HepG2 (cell line): ENCODE data around the gene RPL41. TPM values are rescaled to one million over a fixed set of nuclear protein-coding genes. Genes with fewer than 3 reads are reported as not detected.

Experiments
- CC2D1A ChIP-seq: sonication (generic); formaldehyde crosslinking; IDR thresholded peaks from 2 replicates; pipeline ENCODE4 v1.8.1; 2023; ENCODE audit warnings: mild to moderate bottlenecking, missing genetic modification reagents
- FOSL2 ChIP-seq: sonication (generic); formaldehyde crosslinking; IDR thresholded peaks from 2 replicates; pipeline ENCODE4 v1.4.0; 2020; ENCODE audit warnings: missing genetic modification reagents
- GATAD1 ChIP-seq: IDR thresholded peaks from 2 replicates; pipeline ENCODE4 v1.6.1; 2016; ENCODE audit warnings: missing genetic modification reagents, missing compliant biosample characterization
- MAFF ChIP-seq: IDR thresholded peaks from 2 replicates; pipeline ENCODE4 v1.6.1; 2011; ENCODE audit warnings: low read depth, low read length, improper control_type of control experiment
- MATR3 ChIP-seq: sonication (generic); formaldehyde crosslinking; IDR thresholded peaks from 2 replicates; pipeline ENCODE4 v1.4.0; 2020; ENCODE audit warnings: missing genetic modification reagents
- NFYC ChIP-seq: IDR thresholded peaks from 2 replicates; pipeline ENCODE4 v1.6.1; 2016; ENCODE audit warnings: missing genetic modification reagents, missing compliant biosample characterization
- SIN3A ChIP-seq: IDR thresholded peaks from 2 replicates; pipeline ENCODE4 v1.6.1; 2011; ENCODE audit warnings: low read depth, mild to moderate bottlenecking, control low read depth, low read length, borderline replicate concordance
- ZFP1 ChIP-seq: IDR thresholded peaks from 2 replicates; pipeline ENCODE4 v1.6.1; 2016
- ZNF577 ChIP-seq: sonication (generic); formaldehyde crosslinking; IDR thresholded peaks from 2 replicates; pipeline ENCODE4 v1.4.0; 2020; ENCODE audit warnings: mild to moderate bottlenecking, low read depth, missing genetic modification reagents, borderline replicate concordance
- ZNF780A ChIP-seq: sonication (generic); formaldehyde crosslinking; IDR thresholded peaks from 2 replicates; pipeline ENCODE4 v1.8.0; 2022; ENCODE audit warnings: mild to moderate bottlenecking, missing genetic modification reagents, moderate library complexity
- polyA plus RNA-seq, 8 experiments: library from polyadenylated mRNA; depleted of rRNA in 3 of 8; stranded (reverse) in 7 of 8; unstranded in 1 of 8; fragments of >200 nt; fragmentation: Illumina TruSeq in 4 of 8; extraction: Trizol in 4 of 8; gene quantifications; 2 replicates each; pipeline versions ENCODE4 v1.2.1 to v1.2.3, GENCODE V29; 2011 to 2016; ENCODE audit warnings: low read depth in 4 of 8, missing spikeins in 1 of 8, mixed read lengths in 1 of 8; ENCODE audit not compliant: insufficient read depth in 1 of 8
- total RNA-seq, 5 experiments: library from RNA; depleted of rRNA; stranded (reverse); fragments of >200 nt; fragmentation: Illumina TruSeq; extraction: Trizol; gene quantifications; 2 replicates each; pipeline ENCODE4 v1.2.3, GENCODE V29; 2016; ENCODE audit warnings: low read depth in 1 of 5
- TF ChIP-seq, protein P1 (sequence below): sonication (generic); formaldehyde crosslinking; IDR thresholded peaks from 2 replicates; pipeline ENCODE4 v1.8.0; 2022; ENCODE audit warnings: mild to moderate bottlenecking, missing genetic modification reagents, moderate library complexity
- TF ChIP-seq, protein P2 (sequence below): sonication (generic); formaldehyde crosslinking; IDR thresholded peaks from 2 replicates; pipeline ENCODE4 v1.4.0; 2020; ENCODE audit warnings: missing genetic modification reagents
- TF ChIP-seq, protein P3 (sequence below): sonication (generic); formaldehyde crosslinking; IDR thresholded peaks from 2 replicates; pipeline ENCODE4 v1.9.0; 2021; ENCODE audit warnings: mild to moderate bottlenecking, missing genetic modification reagents
- TF ChIP-seq, protein P4 (sequence below): sonication (generic); formaldehyde crosslinking; IDR thresholded peaks from 2 replicates; pipeline ENCODE4 v1.4.0; 2020; ENCODE audit warnings: missing genetic modification reagents
- TF ChIP-seq, protein P5 (sequence below), 2 experiments: sonication (generic) in 1 of 2; formaldehyde crosslinking in 1 of 2; IDR thresholded peaks; 2 replicates each; pipeline versions ENCODE4 v1.5.1 to v1.6.1; 2011 to 2020; ENCODE audit warnings: borderline replicate concordance in 1 of 2, low read depth in 1 of 2, low read length in 1 of 2, mild to moderate bottlenecking in 1 of 2, missing genetic modification reagents in 1 of 2, moderate library complexity in 1 of 2

The RPL41 gene
- total and polyA plus RNA-seq, 2 of the 13 experiments (the other 11 are each of a cell fraction or from before 2014, with no cell fraction given), result 4,012 to 7,670 TPM

DNA sequence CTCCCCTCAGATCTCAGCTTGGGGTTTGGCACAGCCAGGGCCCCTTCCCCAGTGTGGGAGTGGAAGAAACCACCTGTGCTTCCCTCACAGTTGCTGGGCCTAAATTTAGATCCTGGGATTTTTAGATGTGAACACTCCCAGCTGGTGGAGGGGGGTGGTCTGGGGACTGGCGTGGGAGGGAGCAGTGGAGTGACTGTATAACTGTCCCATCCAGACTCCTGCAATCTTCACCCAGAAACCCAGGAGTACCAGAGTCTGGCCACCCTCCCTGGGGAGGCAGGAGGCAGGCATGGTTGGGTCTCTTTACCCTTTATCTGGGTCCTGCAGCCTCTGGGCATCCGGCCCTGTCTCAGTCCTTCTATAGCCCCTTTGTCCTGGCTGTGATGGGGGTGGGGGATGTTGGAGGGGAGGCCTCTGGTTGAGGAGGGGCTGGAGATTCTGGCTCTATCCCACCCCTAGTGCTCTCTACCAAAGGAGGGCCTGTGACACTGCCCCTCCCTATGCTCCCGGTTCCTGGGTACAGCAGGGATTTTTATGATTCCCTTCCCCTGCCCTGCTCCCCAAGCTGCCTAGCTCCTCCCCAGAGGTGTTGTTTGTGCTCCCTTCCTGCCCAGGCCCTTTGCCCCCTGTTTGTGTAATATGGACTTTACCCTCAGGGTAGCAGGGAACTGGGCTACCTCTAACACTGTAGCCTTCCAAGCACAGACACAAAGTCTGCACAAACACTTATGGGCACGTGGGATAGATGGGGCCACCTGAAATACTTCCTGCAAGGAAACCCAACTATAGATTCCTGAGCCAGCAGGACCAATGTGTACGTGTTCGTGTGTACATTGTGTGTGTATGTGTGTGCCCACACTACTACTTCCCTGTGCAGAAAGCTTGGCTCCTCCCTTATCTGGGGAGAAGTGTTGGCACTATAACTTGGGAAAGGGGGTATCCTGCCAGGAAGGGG lies 34.8 kb upstream of the RPL41 start (continued):
- TF ChIP-seq NFYC (CRISPR knock-in tag), result peak; percentile 53; the same call in 1 of the 2 replicates
- TF ChIP-seq, protein P1, sequence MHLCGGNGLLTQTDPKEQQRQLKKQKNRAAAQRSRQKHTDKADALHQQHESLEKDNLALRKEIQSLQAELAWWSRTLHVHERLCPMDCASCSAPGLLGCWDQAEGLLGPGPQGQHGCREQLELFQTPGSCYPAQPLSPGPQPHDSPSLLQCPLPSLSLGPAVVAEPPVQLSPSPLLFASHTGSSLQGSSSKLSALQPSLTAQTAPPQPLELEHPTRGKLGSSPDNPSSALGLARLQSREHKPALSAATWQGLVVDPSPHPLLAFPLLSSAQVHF (CRISPR knock-in tag), result peak; percentile 51; the same call in 1 of the 2 replicates
- TF ChIP-seq ZNF577 (CRISPR knock-in tag), result no peak
- peak; percentile 85 for TF ChIP-seq FOSL2 (CRISPR knock-in tag)
- TF ChIP-seq, protein P2, sequence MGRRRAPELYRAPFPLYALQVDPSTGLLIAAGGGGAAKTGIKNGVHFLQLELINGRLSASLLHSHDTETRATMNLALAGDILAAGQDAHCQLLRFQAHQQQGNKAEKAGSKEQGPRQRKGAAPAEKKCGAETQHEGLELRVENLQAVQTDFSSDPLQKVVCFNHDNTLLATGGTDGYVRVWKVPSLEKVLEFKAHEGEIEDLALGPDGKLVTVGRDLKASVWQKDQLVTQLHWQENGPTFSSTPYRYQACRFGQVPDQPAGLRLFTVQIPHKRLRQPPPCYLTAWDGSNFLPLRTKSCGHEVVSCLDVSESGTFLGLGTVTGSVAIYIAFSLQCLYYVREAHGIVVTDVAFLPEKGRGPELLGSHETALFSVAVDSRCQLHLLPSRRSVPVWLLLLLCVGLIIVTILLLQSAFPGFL (CRISPR knock-in tag), result no peak
- peak; percentile 46; the same call in 1 of the 2 replicates for TF ChIP-seq MAFF
- TF ChIP-seq, protein P3, sequence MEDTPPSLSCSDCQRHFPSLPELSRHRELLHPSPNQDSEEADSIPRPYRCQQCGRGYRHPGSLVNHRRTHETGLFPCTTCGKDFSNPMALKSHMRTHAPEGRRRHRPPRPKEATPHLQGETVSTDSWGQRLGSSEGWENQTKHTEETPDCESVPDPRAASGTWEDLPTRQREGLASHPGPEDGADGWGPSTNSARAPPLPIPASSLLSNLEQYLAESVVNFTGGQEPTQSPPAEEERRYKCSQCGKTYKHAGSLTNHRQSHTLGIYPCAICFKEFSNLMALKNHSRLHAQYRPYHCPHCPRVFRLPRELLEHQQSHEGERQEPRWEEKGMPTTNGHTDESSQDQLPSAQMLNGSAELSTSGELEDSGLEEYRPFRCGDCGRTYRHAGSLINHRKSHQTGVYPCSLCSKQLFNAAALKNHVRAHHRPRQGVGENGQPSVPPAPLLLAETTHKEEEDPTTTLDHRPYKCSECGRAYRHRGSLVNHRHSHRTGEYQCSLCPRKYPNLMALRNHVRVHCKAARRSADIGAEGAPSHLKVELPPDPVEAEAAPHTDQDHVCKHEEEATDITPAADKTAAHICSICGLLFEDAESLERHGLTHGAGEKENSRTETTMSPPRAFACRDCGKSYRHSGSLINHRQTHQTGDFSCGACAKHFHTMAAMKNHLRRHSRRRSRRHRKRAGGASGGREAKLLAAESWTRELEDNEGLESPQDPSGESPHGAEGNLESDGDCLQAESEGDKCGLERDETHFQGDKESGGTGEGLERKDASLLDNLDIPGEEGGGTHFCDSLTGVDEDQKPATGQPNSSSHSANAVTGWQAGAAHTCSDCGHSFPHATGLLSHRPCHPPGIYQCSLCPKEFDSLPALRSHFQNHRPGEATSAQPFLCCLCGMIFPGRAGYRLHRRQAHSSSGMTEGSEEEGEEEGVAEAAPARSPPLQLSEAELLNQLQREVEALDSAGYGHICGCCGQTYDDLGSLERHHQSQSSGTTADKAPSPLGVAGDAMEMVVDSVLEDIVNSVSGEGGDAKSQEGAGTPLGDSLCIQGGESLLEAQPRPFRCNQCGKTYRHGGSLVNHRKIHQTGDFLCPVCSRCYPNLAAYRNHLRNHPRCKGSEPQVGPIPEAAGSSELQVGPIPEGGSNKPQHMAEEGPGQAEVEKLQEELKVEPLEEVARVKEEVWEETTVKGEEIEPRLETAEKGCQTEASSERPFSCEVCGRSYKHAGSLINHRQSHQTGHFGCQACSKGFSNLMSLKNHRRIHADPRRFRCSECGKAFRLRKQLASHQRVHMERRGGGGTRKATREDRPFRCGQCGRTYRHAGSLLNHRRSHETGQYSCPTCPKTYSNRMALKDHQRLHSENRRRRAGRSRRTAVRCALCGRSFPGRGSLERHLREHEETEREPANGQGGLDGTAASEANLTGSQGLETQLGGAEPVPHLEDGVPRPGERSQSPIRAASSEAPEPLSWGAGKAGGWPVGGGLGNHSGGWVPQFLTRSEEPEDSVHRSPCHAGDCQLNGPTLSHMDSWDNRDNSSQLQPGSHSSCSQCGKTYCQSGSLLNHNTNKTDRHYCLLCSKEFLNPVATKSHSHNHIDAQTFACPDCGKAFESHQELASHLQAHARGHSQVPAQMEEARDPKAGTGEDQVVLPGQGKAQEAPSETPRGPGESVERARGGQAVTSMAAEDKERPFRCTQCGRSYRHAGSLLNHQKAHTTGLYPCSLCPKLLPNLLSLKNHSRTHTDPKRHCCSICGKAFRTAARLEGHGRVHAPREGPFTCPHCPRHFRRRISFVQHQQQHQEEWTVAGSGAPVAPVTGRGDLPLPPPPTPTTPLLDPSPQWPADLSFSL (CRISPR knock-in tag), result peak; percentile 97
- TF ChIP-seq, protein P4, sequence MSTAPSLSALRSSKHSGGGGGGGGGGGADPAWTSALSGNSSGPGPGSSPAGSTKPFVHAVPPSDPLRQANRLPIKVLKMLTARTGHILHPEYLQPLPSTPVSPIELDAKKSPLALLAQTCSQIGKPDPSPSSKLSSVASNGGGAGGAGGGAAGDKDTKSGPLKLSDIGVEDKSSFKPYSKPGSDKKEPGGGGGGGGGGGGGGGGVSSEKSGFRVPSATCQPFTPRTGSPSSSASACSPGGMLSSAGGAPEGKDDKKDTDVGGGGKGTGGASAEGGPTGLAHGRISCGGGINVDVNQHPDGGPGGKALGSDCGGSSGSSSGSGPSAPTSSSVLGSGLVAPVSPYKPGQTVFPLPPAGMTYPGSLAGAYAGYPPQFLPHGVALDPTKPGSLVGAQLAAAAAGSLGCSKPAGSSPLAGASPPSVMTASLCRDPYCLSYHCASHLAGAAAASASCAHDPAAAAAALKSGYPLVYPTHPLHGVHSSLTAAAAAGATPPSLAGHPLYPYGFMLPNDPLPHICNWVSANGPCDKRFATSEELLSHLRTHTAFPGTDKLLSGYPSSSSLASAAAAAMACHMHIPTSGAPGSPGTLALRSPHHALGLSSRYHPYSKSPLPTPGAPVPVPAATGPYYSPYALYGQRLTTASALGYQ (CRISPR knock-in tag), result peak; percentile 92
- peak; percentile 87; the same call in 1 of the 2 replicates for TF ChIP-seq ZNF780A (CRISPR knock-in tag)
- peak; percentile 55; the same call in 1 of the 2 replicates for TF ChIP-seq SIN3A
- peak; percentile 80 for TF ChIP-seq GATAD1
- TF ChIP-seq, protein P5, sequence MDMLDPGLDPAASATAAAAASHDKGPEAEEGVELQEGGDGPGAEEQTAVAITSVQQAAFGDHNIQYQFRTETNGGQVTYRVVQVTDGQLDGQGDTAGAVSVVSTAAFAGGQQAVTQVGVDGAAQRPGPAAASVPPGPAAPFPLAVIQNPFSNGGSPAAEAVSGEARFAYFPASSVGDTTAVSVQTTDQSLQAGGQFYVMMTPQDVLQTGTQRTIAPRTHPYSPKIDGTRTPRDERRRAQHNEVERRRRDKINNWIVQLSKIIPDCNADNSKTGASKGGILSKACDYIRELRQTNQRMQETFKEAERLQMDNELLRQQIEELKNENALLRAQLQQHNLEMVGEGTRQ (IDR thresholded peaks at IDR 0.05; ENCODE audit: low read depth, low read length), result peak; percentile 82
- TF ChIP-seq, protein P5 (CRISPR knock-in tag; IDR thresholded peaks at IDR 0.05; ENCODE audit: borderline replicate concordance), result peak; percentile 90; the same call in 1 of the 2 replicates
- peak; percentile 93; the same call in 1 of the 2 replicates for TF ChIP-seq ZFP1 (CRISPR knock-in tag)
- no peak for TF ChIP-seq CC2D1A
- no peak for TF ChIP-seq MATR3 (CRISPR knock-in tag)
